IgD-negative memory B cell (primary cell): Measurements from ENCODE around the gene KRT83. TPM values are rescaled to one million over a fixed set of nuclear protein-coding genes. Genes with fewer than 3 reads are reported as not detected.
"Not testable (repeated sequence)": the region's sequence is repeated elsewhere in the genome, so short reads cannot be mapped to it uniquely, and the experiment has no call there.

Experiments
- H3K27ac Mint-ChIP-seq, 3 donors: one replicate each; pipeline ENCODE4 v1.8.0; 2020 to 2022; ENCODE audit warnings: mild to moderate bottlenecking in 3 of 3, mixed read lengths in 3 of 3, moderate library complexity in 1 of 3
- H3K27me3 Mint-ChIP-seq: one replicate; pipeline ENCODE4 v1.8.0; 2021; ENCODE audit warnings: mixed read lengths
- H3K36me3 Mint-ChIP-seq: one replicate; pipeline ENCODE4 v1.8.0; 2020; ENCODE audit warnings: mild to moderate bottlenecking, mixed read lengths
- H3K4me1 Mint-ChIP-seq, 3 donors: one replicate each; pipeline ENCODE4 v1.8.0; 2020 to 2022; ENCODE audit warnings: mixed read lengths in 3 of 3, mild to moderate bottlenecking in 1 of 3
- H3K4me3 Mint-ChIP-seq, 4 donors: one replicate each; pipeline ENCODE4 v1.8.0; 2020 to 2022; ENCODE audit warnings: mild to moderate bottlenecking in 4 of 4, mixed read lengths in 4 of 4, moderate library complexity in 3 of 4
- H3K9me3 Mint-ChIP-seq, 3 donors: one replicate each; pipeline ENCODE4 v1.8.0; 2020 to 2021; ENCODE audit warnings: mixed read lengths in 3 of 3, mild to moderate bottlenecking in 1 of 3
- polyA plus RNA-seq: library from polyadenylated mRNA; unstranded; fragments of 300-500 nt; fragmentation: Illumina TruSeq; gene quantifications from one replicate; pipeline ENCODE4 v1.2.3, GENCODE V29; 2021

The KRT83 gene
- polyA plus RNA-seq, 1 donor from 2014 or later = not detected

DNA sequence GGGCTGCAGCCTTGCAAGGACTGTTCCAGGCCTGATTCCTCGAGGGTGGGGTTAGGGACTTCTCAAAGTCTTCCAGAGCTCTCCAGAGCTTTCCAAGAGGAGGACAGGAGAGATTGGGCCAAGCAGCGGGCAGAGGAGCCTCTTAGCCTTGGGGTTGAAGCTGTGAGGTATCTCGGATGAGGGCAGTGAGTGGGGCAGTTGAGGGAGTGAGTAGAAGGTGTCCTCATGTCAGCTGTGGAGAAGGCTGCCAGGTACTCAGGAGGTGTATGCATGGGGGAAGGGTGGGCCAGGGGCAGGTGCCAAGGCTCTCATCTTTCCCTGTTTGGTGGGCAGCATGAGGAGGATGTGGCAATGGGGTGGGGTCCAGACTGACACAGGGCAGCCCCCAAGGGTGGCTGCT lies 7.7 kb downstream of the KRT83 start:
- Mint-ChIP-seq H3K36me3 (peaks cover 4% of the 10 kb centered on the region), H3K4me3 (no peak overlapping the region), H3K9me3 (peaks cover 0 to 2% (median 0%) of the 10 kb centered on the region in 3 donors), H3K27ac (no peak overlapping the region), H3K4me1 (peaks cover 0 to 5% (median 3%) of the 10 kb centered on the region in 3 donors), H3K27me3 (peaks cover 39% of the 10 kb centered on the region)

DNA sequence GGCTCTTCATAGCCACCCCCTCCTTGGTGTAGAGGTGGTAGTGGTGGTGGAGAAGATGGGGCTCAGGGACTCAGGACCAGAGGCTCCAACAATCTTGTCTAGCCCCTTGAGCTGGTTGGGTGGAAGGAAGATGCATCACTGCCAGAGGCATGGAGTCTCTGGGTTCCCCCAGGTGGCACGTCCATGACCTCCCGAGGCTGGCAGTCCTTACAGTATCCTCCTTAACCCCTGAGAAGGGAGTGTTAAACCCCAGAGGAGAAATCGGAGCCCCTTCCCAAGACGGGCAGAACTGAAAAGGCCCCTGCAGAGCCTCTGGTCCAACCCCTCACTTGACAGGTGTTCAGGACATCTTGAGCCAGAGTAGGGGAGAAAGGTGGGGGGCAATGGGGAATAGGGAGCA lies 9.1 kb downstream of the KRT83 start:
- peaks cover 46% of the 10 kb centered on the region for H3K27me3 Mint-ChIP-seq
- H3K9me3 Mint-ChIP-seq = peaks cover 0 to 2% (median 0%) of the 10 kb centered on the region in 3 donors
- peaks cover 0 to 5% (median 3%) of the 10 kb centered on the region in 3 donors for H3K4me1 Mint-ChIP-seq
- H3K36me3 Mint-ChIP-seq = peaks cover 4% of the 10 kb centered on the region
- H3K27ac Mint-ChIP-seq = no peak overlapping the region
- no peak overlapping the region for H3K4me3 Mint-ChIP-seq

DNA sequence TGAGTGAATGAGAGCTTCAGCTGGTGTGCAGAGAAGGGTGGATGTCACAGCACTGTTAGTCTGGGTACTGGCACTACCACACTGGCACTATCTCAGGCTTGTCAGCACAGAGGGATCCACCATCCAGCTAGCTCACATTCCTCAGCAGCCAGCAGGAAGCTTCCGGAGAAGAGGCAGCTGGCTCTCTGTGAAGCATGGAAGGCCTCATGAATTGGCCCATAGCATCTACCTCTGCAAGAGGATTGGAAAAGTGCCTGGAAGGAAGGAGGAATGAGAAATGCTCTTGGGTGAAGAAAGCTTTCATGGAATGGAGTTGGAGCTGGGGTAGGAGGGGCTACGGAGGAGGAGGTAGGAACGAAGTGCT lies 9.9 kb downstream of the KRT83 start:
- H3K9me3 Mint-ChIP-seq = peaks cover 0 to 2% (median 0%) of the 10 kb centered on the region in 3 donors
- H3K4me1 Mint-ChIP-seq = peaks cover 0 to 5% (median 3%) of the 10 kb centered on the region in 3 donors
- no peak overlapping the region for H3K27ac Mint-ChIP-seq
- peaks cover 4% of the 10 kb centered on the region for H3K36me3 Mint-ChIP-seq
- H3K4me3 Mint-ChIP-seq = no peak overlapping the region
- peaks cover 52% of the 10 kb centered on the region for H3K27me3 Mint-ChIP-seq

DNA sequence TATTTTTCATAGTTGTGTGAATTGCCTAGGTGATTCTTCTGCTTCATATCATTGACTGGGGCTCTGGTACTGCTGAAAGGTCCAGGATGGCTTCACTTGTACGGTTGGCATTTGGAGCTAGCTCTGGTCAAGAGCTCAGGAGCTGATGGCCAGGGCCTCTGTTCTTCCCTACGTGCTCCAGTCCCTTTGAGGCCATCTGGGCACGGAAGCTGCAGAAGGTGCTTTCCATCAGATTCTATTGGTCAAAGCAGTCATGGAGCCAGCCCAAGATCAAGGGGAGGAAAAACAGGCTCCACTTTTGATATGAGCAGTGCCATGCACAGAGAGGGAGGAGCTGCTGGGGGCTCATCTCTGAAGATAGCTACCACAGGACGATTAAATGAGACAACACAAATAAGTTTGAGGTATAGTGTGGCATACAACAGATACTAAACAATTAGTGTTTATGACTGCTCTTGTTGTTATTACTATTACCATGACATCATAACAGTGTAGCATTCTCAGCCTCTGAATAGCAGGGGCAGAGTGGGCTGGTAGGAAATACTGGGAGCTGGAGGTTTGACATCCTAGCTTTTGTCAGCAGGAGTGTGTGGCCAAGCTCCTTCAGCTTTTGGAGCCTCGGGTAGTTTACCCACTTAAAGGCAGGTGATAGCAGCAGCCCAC lies 10.4 kb downstream of the KRT83 start:
- H3K4me1 Mint-ChIP-seq = peaks cover 0 to 5% (median 3%) of the 10 kb centered on the region in 3 donors
- no peak overlapping the region for H3K27ac Mint-ChIP-seq
- peaks cover 0 to 2% (median 0%) of the 10 kb centered on the region in 3 donors for H3K9me3 Mint-ChIP-seq
- H3K4me3 Mint-ChIP-seq = no peak overlapping the region
- H3K36me3 Mint-ChIP-seq = peaks cover 4% of the 10 kb centered on the region
- H3K27me3 Mint-ChIP-seq = peaks cover 53% of the 10 kb centered on the region

DNA sequence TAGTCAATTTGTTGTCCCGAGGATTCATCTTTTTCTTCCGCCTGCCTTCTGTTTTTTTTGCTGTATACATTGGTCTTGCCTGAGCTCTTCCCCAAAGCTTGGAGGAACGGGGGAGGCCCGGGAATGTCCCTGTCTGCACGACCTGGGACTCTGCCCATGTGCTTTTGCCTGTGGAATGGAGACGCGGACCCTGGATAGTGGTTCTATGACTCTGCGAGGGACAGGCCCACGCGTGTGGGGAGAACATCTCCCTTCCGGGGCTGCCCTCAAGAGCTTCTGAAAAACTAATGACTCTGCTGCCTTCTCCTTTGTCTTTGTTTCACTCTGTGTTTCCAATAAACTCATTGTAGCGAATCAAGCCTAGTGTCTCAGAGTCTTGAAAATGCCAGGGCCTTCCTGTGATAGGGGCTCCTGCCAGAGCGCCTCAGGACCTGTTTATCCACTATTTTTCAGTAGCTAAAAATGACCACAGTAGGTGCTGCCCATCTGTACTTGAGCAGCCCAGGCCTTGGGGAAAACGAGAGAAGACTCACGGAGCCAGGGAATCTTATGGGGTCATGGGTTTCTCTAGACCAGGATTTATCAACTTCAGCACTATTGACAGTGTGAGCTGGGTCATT lies 12.3 kb downstream of the KRT83 start:
- Mint-ChIP-seq H3K9me3 (peaks cover 0 to 2% (median 0%) of the 10 kb centered on the region in 3 donors), H3K4me3 (peak overlapping the region in 1 of 4 donors; percentile 18), H3K36me3 (peaks cover 4% of the 10 kb centered on the region), H3K27ac (no peak overlapping the region), H3K27me3 (peaks cover 60% of the 10 kb centered on the region), H3K4me1 (peaks cover 0 to 8% (median 5%) of the 10 kb centered on the region in 3 donors)

DNA sequence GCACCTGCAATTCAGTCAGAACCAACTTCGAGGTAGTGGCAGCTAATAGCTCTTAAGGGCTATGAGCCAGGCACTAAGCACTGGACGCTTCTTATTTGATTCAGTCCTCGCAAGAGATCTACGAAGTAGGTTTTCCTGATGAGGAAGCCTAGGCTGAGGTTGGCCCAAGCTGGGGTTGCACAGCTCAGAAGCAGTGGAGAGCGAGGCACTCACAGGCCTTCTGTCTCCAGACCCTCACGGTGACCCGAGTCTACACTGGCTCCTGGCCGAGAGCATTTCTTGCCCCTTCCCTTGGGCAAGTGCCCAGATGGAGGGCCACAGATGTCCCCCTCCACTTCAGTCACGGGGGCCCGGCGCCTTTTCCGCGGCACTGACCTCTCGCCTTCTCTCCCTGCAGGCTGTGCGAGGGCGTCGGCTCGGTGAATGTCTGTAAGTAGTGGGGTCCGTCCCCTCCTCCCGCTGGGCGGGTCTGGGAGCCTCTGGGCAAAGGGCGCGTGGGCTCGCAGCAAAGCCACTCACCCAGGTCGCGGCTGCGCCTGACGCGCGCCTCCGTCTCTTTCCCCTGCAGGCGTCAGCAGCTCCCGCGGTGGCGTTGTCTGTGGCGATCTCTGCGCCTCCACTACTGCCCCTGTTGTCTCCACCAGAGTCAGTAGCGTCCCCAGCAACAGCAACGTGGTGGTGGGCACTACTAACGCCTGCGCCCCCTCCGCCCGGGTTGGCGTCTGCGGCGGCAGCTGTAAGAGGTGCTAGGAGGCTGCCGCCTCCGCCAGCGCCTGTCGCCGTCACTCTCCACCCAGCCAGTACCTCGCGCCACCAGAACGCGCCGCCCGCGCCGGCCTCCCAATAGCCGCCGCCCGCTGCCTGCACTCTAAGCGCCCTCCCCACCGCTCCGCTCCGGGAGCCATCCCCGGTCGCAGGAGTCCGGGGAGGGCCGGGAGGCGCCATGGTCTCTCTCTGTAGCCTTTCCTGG lies 13.1 kb downstream of the KRT83 start:
- peaks cover 55% of the 10 kb centered on the region for H3K27me3 Mint-ChIP-seq
- H3K9me3 Mint-ChIP-seq = peaks cover 0 to 2% (median 0%) of the 10 kb centered on the region in 3 donors
- no peak overlapping the region for H3K4me3 Mint-ChIP-seq
- no peak overlapping the region for H3K27ac Mint-ChIP-seq
- peaks cover 4% of the 10 kb centered on the region for H3K36me3 Mint-ChIP-seq
- H3K4me1 Mint-ChIP-seq = peaks cover 0 to 8% (median 5%) of the 10 kb centered on the region in 3 donors

DNA sequence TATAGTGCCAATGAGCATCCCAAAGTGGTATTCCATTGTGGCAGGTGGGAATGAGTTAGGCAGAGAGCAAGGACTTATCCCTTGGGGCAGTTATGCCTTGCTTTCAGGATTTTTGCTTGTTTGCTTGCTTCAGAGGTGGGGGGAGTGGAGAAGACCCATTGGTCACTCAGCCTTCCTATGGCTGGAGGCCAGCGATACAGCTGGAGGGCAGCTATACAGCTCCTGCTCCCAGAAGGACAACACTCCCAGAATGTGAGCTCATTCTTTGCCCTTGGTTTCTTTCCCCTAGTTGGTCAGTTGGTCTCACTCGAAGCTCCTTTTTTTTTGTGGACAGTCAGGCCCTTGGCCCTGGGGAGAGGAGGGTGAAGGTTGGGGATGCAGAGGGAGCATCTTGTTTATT lies 14.5 kb downstream of the KRT83 start:
- Mint-ChIP-seq H3K4me3 (no peak overlapping the region), H3K4me1 (peaks cover 0 to 8% (median 5%) of the 10 kb centered on the region in 3 donors), H3K9me3 (peaks cover 0 to 2% (median 0%) of the 10 kb centered on the region in 3 donors), H3K27me3 (peaks cover 46% of the 10 kb centered on the region), H3K36me3 (no peaks in the 10 kb centered on the region), H3K27ac (no peak overlapping the region)

DNA sequence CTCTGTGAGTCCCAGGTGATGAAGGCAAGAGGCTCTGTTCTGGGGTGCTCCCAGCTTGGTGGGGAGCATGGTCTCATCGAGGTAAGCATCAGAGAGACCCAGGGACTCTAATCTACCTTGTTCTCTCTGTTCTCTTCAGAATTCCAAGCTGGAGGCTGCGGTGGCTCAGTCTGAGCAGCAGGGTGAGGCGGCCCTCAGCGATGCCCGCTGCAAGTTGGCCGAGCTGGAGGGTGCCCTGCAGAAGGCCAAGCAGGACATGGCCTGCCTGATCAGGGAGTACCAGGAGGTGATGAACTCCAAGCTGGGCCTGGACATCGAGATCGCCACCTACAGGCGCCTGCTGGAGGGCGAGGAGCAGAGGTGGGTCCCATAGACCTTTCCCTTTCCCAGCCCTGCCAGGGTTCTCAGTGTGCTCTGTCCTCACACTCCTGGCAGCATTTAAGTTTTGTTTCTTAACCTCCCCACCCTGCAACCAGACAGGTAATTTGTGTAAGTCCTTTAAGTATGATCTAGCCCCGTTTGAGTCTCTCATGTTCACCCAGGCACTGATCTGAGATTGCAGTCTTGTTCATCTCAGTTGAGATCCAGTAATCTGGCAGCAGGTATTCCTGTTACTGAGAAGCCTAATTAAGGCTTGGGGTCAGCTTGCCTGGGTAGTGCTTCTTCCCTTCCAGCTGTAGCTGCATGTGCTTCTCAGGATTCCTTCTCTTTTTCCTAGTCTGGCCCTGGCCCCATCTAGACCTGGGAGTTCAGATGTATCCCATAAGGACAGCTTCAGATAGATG lies 15.1 kb downstream of the KRT83 start:
- Mint-ChIP-seq H3K9me3 (peaks cover 0 to 2% (median 0%) of the 10 kb centered on the region in 3 donors), H3K4me3 (no peak overlapping the region), H3K4me1 (peaks cover 0 to 8% (median 5%) of the 10 kb centered on the region in 3 donors), H3K27me3 (peaks cover 42% of the 10 kb centered on the region), H3K27ac (no peak overlapping the region), H3K36me3 (no peaks in the 10 kb centered on the region)

DNA sequence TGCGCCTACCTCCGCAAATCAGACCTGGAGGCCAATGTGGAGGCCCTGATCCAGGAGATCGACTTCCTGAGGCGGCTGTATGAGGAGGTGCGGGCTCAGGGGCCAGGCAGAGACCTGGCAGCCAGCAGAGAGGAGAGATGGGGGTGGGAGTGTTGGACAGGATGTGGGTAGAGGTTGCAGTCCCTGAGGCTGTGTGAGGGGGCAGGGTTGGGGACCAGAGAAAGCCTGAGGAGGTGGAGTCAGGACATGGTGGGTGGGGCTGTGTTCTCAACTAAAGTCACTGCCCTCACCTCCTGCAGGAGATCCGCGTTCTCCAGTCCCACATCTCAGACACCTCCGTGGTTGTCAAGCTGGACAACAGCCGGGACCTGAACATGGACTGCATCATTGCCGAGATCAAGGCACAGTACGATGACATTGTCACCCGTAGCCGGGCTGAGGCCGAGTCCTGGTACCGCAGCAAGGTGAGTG lies 16.2 kb downstream of the KRT83 start:
- not testable (repeated sequence) for H3K4me3 Mint-ChIP-seq, H3K4me1 Mint-ChIP-seq, H3K9me3 Mint-ChIP-seq, H3K27ac Mint-ChIP-seq, H3K36me3 Mint-ChIP-seq
- H3K27me3 Mint-ChIP-seq = peaks cover 38% of the 10 kb centered on the region

DNA sequence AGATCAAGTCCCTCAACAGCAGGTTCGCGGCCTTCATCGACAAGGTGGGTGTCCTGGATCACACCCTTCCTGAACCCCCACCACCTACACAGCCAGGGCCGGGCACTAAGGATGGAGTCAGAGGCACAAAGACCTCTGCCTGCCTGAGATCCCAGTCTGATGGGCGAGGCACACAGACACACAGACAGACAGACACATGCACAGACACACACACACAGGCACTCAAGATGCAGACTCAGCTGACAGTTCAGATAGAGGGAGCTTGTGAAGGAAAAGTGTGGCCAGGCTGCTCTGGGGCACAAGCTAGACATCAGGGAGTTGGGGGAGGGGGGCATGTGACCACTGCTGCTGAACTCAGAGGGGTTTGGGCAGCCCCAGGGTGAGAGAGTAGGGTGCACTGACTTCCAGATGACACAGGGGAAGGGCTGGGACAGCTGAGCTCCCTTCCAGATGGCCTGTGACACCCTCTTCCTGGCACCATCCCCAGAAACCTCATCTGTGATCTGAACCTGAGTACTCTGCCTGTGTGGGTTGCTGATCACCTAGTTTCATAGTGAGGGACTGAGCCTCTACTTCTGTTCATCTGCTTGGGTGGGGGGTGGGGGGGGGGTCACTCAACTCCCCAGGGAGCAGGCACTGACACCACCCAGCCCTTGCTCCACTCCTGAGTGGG lies 18.8 kb downstream of the KRT83 start:
- H3K27ac Mint-ChIP-seq, H3K4me1 Mint-ChIP-seq, H3K9me3 Mint-ChIP-seq, H3K36me3 Mint-ChIP-seq, H3K4me3 Mint-ChIP-seq: not testable (repeated sequence)
- peaks cover 23% of the 10 kb centered on the region for H3K27me3 Mint-ChIP-seq

DNA sequence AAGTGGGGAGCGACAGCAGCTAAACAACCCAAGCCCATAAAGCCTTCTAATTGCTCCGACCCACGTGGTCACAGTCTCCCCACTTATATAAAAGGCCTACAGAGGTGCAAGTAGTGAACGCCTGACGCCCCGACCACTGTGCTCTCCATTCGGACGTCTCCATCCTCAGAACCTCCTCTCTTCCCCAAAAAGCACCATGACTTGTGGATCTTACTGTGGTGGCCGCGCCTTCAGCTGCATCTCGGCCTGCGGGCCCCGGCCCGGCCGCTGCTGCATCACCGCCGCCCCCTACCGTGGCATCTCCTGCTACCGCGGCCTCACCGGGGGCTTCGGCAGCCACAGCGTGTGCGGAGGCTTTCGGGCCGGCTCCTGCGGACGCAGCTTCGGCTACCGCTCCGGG lies 19.5 kb downstream of the KRT83 start:
- H3K4me3 Mint-ChIP-seq, H3K4me1 Mint-ChIP-seq, H3K36me3 Mint-ChIP-seq, H3K9me3 Mint-ChIP-seq, H3K27ac Mint-ChIP-seq: not testable (repeated sequence)
- H3K27me3 Mint-ChIP-seq = peaks cover 20% of the 10 kb centered on the region

DNA sequence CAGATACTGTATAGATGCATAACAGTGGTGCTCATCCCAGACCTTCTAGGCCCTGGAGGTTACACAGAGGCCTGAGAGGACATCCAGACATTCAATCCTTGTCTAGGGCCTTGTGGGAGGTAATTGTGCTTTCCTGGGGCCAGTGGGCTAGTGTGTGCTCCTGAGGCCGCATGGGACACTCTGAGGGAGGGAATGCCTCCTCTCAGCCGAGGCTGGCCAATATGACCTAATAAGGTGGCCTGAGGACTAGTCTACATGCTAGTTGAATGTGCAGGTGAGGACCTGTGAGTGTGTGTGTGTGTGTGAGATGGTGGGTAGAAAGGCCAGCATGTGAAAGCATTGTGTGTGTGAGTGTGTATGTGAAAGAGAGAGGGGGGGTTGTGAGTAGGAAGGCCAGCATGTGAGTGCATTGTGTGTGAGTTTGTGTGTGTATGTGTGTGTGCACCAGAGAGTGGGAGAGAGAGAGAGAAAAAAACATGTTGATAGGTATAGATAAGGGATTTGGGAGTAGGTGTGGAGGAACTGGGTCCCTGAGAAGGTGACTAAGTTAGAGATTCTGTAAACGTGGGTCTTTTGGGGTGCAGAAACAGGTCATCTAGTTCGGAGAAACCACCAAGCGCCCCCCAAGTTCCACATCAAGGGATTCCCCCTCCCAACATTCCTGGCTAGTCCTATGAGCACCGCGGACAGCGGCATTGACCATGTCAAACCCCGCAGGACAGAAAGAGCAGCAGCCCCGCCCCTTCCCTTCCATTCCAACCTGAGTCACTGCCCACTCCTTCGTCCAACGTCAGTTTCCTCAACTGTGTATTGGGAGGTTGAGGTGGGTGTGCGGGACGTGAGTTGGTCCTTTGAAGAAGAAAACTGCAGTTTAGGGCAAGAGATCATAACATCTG lies 20.2 kb downstream of the KRT83 start:
- H3K9me3 Mint-ChIP-seq = peaks cover 0 to 4% (median 0%) of the 10 kb centered on the region in 3 donors
- H3K27ac Mint-ChIP-seq = no peak overlapping the region
- H3K27me3 Mint-ChIP-seq = peaks cover 17% of the 10 kb centered on the region
- H3K4me3 Mint-ChIP-seq = no peak overlapping the region
- peaks cover 0 to 4% (median 0%) of the 10 kb centered on the region in 3 donors for H3K4me1 Mint-ChIP-seq
- H3K36me3 Mint-ChIP-seq = no peaks in the 10 kb centered on the region

DNA sequence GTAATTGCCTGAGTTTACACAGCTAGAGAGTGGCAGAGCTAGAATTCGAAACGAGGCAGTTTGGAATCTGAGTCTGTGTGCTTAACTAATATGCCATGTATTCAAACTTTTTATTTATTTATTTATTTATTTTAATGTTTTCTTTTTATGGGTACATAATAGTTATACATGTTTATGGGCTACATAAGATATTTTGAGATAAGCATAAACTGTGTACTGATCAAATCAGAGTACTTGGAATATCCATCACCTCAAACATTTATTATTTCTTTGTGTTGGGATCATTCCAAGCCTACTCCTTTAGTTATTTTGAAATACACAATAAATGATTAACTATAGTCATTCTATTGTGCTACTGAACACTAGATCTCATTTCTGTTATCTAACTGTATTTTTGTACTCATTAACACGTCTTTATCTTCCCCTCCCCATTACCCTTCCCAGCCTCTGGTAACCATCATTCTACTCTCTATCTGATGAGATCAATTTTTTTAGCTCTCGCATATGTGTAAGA lies 22.5 kb downstream of the KRT83 start:
- H3K27ac Mint-ChIP-seq = no peak overlapping the region
- H3K36me3 Mint-ChIP-seq = no peaks in the 10 kb centered on the region
- H3K9me3 Mint-ChIP-seq = peaks cover 0 to 4% (median 0%) of the 10 kb centered on the region in 3 donors
- H3K4me3 Mint-ChIP-seq = no peak overlapping the region
- H3K4me1 Mint-ChIP-seq = no peaks in the 10 kb centered on the region
- H3K27me3 Mint-ChIP-seq = peaks cover 11% of the 10 kb centered on the region
